HG02884 (cell line): Measurements from ENCODE around the gene C1QL3.
A peak's percentile ranks its signal among the peaks of the same experiment; 100 is the strongest.

Experiments used
- ATAC-seq: cut with Tn5 transposase; IDR thresholded peaks from one replicate; pipeline ENCODE4 v1.9.1; 2021; ENCODE audit warnings: mild to moderate bottlenecking, moderate library complexity; ENCODE audit not compliant: unreplicated experiment

C1QL3 gene

GRCh38 chr10:16521311-16522016 is at the start of gene C1QL3:
Gene C1QL3, minus strand, starts transcription at chr10:16521879. Its CDS starts 814 bp downstream, at chr10:16521065.
- ATAC-seq, result peak; percentile 36

- peak; percentile 90 for ATAC-seq
These were observed 49.1 kb upstream of the C1QL3 start for GRCh38 chr10:16570731-16571130.

- no peak for ATAC-seq
These were observed 44.6 kb upstream of the C1QL3 start for GRCh38 chr10:16566202-16566805.

- no peak for ATAC-seq
These were observed 43.9 kb upstream of the C1QL3 start for GRCh38 chr10:16565604-16566003.

- no peak for ATAC-seq
These were observed 41.2 kb upstream of the C1QL3 start for GRCh38 chr10:16562891-16563290.

GRCh38 chr10:16559236-16559773 is 37.6 kb upstream of the C1QL3 start:
- ATAC-seq, result no peak

GRCh38 chr10:16547973-16548372 is 26.3 kb upstream of the C1QL3 start:
- no peak for ATAC-seq

GRCh38 chr10:16545116-16545736 is 23.5 kb upstream of the C1QL3 start:
- ATAC-seq, result no peak

GRCh38 chr10:16544591-16544990 is 22.9 kb upstream of the C1QL3 start:
- ATAC-seq, result no peak

- ATAC-seq, result no peak
These were observed 22.4 kb upstream of the C1QL3 start for GRCh38 chr10:16544099-16544498.

- no peak for ATAC-seq
These were observed 14.5 kb upstream of the C1QL3 start for GRCh38 chr10:16536155-16536554.

GRCh38 chr10:16529853-16530252 is 8.2 kb upstream of the C1QL3 start:
- no peak for ATAC-seq

- ATAC-seq, result no peak
These were observed 5.8 kb upstream of the C1QL3 start for GRCh38 chr10:16527452-16527851.

GRCh38 chr10:16520900-16521299 is 779 bp downstream of the C1QL3 start:
- peak; percentile 62 for ATAC-seq

GRCh38 chr10:16519908-16520861 is 1.5 kb downstream of the C1QL3 start:
- peak; percentile 23 for ATAC-seq

- no peak for ATAC-seq
These were observed 2.3 kb downstream of the C1QL3 start for GRCh38 chr10:16519250-16519907.

GRCh38 chr10:16518822-16519221 is 2.9 kb downstream of the C1QL3 start:
- ATAC-seq, result no peak

GRCh38 chr10:16510843-16511242 is 10.8 kb downstream of the C1QL3 start:
- ATAC-seq, result no peak

GRCh38 chr10:16509996-16510395 is 11.7 kb downstream of the C1QL3 start:
- ATAC-seq, result no peak

GRCh38 chr10:16505161-16505560 is 16.5 kb downstream of the C1QL3 start:
- ATAC-seq, result no peak
